Measurements from ENCODE around the gene DTNA. TPM values are rescaled to one million over a fixed set of nuclear protein-coding genes. Genes with fewer than 3 reads are reported as not detected.

The DTNA gene
- polyA plus RNA-seq, 1 donor from 2014 or later, result 53.9 TPM

DNA sequence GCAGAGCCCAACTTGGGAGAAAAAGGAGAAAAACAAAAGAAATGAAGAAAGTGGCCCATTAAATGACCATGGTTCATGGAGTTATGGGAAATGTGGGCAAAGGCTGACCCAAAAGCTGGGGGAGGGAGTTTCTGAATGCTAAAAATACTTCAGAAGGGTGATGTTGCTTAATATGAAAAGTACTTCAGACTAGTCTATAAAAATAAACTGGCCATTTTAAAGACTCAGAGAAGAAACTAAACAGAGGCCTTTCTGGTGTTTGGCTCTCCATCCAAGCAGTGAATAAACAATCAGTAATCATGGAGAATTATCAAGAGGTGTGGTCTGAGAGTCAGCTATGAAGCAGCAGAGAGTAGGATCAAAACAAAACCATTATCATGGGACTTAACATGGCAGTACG, 170.3 kb downstream of the DTNA start:
- Histone ChIP-seq H3K9me2 (ENCODE audit: insufficient read depth, low read length) (no peaks in the 10 kb centered on the region), H3K9me3 (ENCODE audit: low read length) (no peaks in the 10 kb centered on the region), H3K79me2 (replicated peaks; ENCODE audit: insufficient read depth, low read length) (no peaks in the 10 kb centered on the region), H3K36me3 (ENCODE audit: insufficient read depth, low read length) (no peaks in the 10 kb centered on the region), H3K4me3 (ENCODE audit: low read length) (no peak overlapping the region), H4K20me1 (ENCODE audit: insufficient read depth) (no peaks in the 10 kb centered on the region), H3K27ac (ENCODE audit: low read length) (no peak overlapping the region), H2AFZ (ENCODE audit: low read depth, low read length) (no peak overlapping the region), H3F3A (ENCODE audit: insufficient read depth, low read length, poor library complexity, severe bottlenecking) (no peaks in the 10 kb centered on the region), H3K27me3 (ENCODE audit: insufficient read depth, low read depth, low read length) (no peaks in the 10 kb centered on the region), H3K9ac (ENCODE audit: low read length) (no peak overlapping the region), H3K4me2 (ENCODE audit: low read length) (no peak overlapping the region)
- TF ChIP-seq EZH2 (IDR thresholded peaks at IDR 0.05; ENCODE audit: borderline replicate concordance, insufficient read depth, low read length, poor library complexity, severe bottlenecking), result no peak

GRCh38 chr18:34880882-34881834, 171.1 kb downstream of the DTNA start:
- Histone ChIP-seq H3K4me2 (ENCODE audit: low read length) (no peak overlapping the region), H3K9me2 (ENCODE audit: insufficient read depth, low read length) (no peaks in the 10 kb centered on the region), H3K27ac (ENCODE audit: low read length) (no peak overlapping the region), H3K27me3 (ENCODE audit: insufficient read depth, low read depth, low read length) (no peaks in the 10 kb centered on the region), H3K4me3 (ENCODE audit: low read length) (no peak overlapping the region), H4K20me1 (ENCODE audit: insufficient read depth) (no peaks in the 10 kb centered on the region), H3K36me3 (ENCODE audit: insufficient read depth, low read length) (no peaks in the 10 kb centered on the region), H3F3A (ENCODE audit: insufficient read depth, low read length, poor library complexity, severe bottlenecking) (no peaks in the 10 kb centered on the region), H2AFZ (ENCODE audit: low read depth, low read length) (no peak overlapping the region), H3K79me2 (replicated peaks; ENCODE audit: insufficient read depth, low read length) (no peaks in the 10 kb centered on the region), H3K9ac (ENCODE audit: low read length) (no peak overlapping the region), H3K9me3 (ENCODE audit: low read length) (no peaks in the 10 kb centered on the region)
- TF ChIP-seq TAF1 (IDR thresholded peaks at IDR 0.05; ENCODE audit: low read depth) (no peak), SMC3 (conservative IDR thresholded peaks at IDR 0.05; ENCODE audit: poor library complexity) (peak; percentile 63), CTCF (IDR thresholded peaks at IDR 0.05; ENCODE audit: poor library complexity, severe bottlenecking) (peak; percentile 60), RAD21 (conservative IDR thresholded peaks at IDR 0.05) (peak; percentile 67)

- H3K4me3 ChIP-seq (ENCODE audit: low read length), result no peak overlapping the region
- no peak overlapping the region for H3K9ac ChIP-seq (ENCODE audit: low read length)
- H3K27me3 ChIP-seq (ENCODE audit: insufficient read depth, low read depth, low read length), result no peaks in the 10 kb centered on the region
- no peak overlapping the region for H2AFZ ChIP-seq (ENCODE audit: low read depth, low read length)
- no peaks in the 10 kb centered on the region for H3K79me2 ChIP-seq (replicated peaks; ENCODE audit: insufficient read depth, low read length)
- H3K36me3 ChIP-seq (ENCODE audit: insufficient read depth, low read length), result no peaks in the 10 kb centered on the region
- H3K9me2 ChIP-seq (ENCODE audit: insufficient read depth, low read length), result no peaks in the 10 kb centered on the region
- H3K27ac ChIP-seq (ENCODE audit: low read length), result no peak overlapping the region
- no peaks in the 10 kb centered on the region for H4K20me1 ChIP-seq (ENCODE audit: insufficient read depth)
- no peak overlapping the region for H3K4me2 ChIP-seq (ENCODE audit: low read length)
- H3F3A ChIP-seq (ENCODE audit: insufficient read depth, low read length, poor library complexity, severe bottlenecking), result no peaks in the 10 kb centered on the region
- TF ChIP-seq SMC3 (conservative IDR thresholded peaks at IDR 0.05; ENCODE audit: poor library complexity) (no peak), RAD21 (conservative IDR thresholded peaks at IDR 0.05) (no peak), EZH2 (IDR thresholded peaks at IDR 0.05; ENCODE audit: borderline replicate concordance, insufficient read depth, low read length, poor library complexity, severe bottlenecking) (no peak), EP300 (conservative IDR thresholded peaks at IDR 0.05; ENCODE audit: poor library complexity, severe bottlenecking) (no peak), REST (IDR thresholded peaks at IDR 0.05; ENCODE audit: borderline replicate concordance) (no peak), TAF1 (IDR thresholded peaks at IDR 0.05; ENCODE audit: low read depth) (no peak), POLR2AphosphoS5 (IDR thresholded peaks at IDR 0.05) (no peak), CTCF (IDR thresholded peaks at IDR 0.05; ENCODE audit: poor library complexity, severe bottlenecking) (no peak), MXI1 (conservative IDR thresholded peaks at IDR 0.05; ENCODE audit: poor library complexity, severe bottlenecking) (no peak)
- no peaks in the 10 kb centered on the region for H3K9me3 ChIP-seq (ENCODE audit: low read length)
Measured at GRCh38 chr18:34884436-34884835, 174.3 kb downstream of the DTNA start.
